ENCODE data around the gene SLC12A7.

SLC12A7 gene

GRCh38 chr5:1016036-1016435, 95.8 kb downstream of the SLC12A7 start:
- peak in 1 of 14 donors; percentile 34 for DNase-seq

- DNase-seq = no peak
Observed at GRCh38 chr5:1015507-1015906, 96.4 kb downstream of the SLC12A7 start.

- DNase-seq = no peak
Observed at GRCh38 chr5:1014781-1015221, 97.1 kb downstream of the SLC12A7 start.

GRCh38 chr5:1014346-1014745, 97.5 kb downstream of the SLC12A7 start:
- no peak for DNase-seq

GRCh38 chr5:1013948-1014301, 97.9 kb downstream of the SLC12A7 start:
- no peak for DNase-seq

GRCh38 chr5:1013238-1013947, 98.5 kb downstream of the SLC12A7 start:
- DNase-seq = no peak

DNA sequence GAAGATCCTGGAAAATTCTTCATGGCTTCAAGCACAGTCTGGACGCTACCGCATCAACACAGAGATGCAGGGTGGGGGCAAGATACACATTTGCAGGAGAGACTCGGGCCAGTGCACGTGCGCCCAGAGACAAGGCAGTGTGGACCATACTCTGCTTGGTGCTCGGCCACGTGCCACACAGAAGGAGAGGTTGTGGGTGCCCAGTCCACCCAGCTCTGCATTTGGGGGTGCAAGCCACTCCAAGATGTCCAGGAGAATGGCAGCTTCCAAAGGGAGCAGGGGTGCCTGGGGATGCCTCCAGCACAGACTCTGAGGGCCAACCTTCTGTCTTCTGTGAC, 99.0 kb downstream of the SLC12A7 start:
- no peak for DNase-seq

GRCh38 chr5:1012313-1012841, 99.5 kb downstream of the SLC12A7 start:
- no peak for DNase-seq

GRCh38 chr5:1011741-1012312, 100.0 kb downstream of the SLC12A7 start:
- DNase-seq = no peak

GRCh38 chr5:1011226-1011631, 100.6 kb downstream of the SLC12A7 start:
- no peak for DNase-seq

DNA sequence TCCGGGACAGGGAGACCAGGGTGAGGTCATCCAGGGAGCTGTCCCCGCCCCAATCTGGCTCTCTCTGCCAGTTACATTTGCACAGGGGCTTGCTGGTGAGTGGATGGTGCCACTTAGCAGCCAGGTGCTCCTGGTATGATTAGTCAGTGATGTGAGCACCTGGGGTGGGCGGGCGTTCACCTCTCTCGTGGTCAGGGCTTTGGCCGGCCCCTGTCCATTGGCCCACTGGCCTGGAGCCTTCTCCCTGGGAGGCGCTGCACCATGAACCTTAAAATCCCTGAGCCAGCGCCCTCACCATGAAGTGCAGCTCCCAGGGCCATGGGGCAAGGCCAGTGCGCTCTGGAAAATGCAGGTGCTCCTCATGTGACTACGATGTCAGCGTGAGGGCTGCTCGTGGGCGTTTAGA, 101.2 kb downstream of the SLC12A7 start:
- no peak for DNase-seq

GRCh38 chr5:1010181-1010510, 101.7 kb downstream of the SLC12A7 start:
- DNase-seq = no peak

- no peak for DNase-seq
Observed at GRCh38 chr5:1009359-1010180, 102.3 kb downstream of the SLC12A7 start.

DNA sequence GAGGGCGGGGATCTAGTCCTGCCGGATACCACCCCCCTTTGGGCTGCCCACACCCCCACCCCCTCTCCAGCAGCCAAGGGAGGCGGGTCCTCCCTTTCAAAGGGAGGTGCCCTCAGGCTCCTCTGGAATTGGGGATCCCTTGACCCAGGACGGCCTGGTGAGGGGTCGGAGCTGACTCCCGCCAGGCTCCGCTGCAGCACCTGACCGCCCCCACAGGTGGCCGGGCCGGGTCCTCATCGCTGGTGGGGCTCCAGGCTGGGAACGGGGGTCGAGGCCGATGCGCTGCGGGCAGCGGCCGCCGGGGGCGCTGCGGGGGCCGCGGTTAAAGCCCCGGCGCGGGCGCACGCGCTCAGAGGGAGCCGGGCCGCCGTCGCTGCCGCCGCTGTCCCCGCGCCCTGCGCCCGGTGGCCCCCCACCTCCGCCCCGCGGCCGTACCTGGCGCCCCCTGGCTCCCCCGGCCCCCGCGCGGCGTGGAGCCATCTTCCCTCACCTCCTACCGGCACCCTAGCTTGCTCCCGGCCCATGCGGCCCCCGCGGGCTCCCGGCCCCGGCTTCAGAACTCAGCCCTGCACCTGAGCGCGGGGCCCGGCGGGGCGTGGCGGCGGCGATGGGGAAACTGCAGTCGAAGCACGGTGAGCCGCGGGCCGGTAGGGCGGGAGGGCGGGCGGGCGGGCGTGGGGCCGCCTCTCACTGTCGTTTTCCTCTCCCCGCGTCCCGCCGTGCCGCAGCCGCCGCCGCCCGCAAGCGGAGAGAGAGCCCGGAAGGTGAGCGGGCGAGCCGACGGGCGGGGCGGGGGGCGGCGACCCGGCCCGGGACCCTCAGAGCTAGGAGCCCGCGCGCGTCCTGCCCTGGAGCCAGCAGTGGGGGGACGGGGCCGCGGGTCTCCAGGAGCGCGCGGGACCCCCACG, 103.2 kb downstream of the SLC12A7 start, which contains the start of gene NKD2:
Gene NKD2, plus strand, starts transcription at position 352 of the 908 bp plus-strand sequence. Its CDS starts 256 bp downstream, at position 608.
- DNase-seq = no peak

DNA sequence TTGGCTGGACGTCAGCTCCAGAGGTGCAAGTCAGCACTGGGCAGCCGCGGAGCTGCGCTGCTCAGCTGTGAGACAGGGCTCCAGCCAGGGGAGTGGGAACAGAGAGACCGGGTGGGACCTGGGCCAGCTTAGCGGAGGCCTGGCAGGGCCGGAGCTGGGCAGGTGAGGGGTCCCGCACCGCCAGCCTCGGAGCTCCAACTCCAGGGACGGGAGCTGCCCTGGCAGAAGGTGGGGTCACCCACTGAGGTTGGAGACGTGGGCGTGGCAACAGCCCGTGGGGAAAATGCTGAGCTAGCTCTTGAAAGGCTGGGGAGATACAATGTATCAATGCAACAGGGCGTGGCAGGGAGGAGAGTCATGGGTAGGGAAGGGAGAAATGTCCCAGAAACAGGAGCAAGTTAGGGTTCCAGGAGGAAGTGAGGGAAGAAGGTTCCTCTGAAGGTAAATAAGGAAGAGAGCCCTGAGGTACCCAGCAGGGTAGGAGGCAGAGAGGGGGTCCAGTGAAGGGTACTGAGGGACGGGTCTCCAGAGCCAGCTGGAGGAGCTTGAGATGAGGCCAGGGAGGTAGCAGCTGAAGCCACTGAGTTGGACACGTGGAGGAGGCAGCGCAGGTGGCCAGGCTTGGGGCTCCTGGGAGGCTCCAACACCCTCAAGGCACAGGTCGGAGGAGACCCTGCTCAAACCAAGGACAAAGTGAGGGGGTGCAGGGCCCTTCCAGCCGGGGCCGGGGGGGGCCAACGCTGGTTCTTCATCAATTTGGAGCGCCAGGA, 104.0 kb downstream of the SLC12A7 start:
- no peak for DNase-seq

GRCh38 chr5:1007221-1007680, 104.6 kb downstream of the SLC12A7 start:
- DNase-seq = no peak

- no peak for DNase-seq
Observed at GRCh38 chr5:1006656-1007071, 105.2 kb downstream of the SLC12A7 start.

- no peak for DNase-seq
Observed at GRCh38 chr5:1005904-1006655, 105.8 kb downstream of the SLC12A7 start.

DNA sequence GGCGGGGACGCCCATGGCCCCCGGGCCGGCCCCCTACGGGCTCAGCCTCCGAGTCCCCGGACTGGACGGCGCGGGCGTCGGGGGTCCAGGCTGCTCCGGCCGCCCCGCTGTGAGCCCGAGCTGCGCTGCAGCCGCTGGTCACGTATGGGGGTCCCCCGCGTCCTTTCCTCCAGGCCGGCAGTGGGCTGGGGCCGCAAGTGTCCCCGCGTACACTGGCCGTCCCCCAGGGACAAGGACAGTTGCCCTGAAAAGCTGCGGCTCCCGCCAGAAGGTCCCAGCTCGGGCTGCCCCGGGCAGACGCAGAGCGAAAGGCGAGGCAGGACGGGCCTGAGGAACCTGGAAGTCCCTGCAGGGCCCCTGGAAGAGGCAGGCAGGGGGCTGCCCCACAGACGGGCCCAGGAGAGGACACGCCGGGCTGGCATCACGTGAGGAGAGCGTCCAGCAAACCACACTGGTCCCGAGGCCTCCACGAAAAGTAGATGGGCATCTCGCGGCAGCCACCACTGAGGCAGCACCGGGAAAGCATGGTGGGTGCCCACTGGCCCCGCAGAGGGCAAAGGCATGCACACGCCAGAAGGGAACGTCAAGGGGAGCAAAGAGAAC, 106.5 kb downstream of the SLC12A7 start:
- no peak for DNase-seq

All from C1 segment of cervical spinal cord (tissue), 14 donors.